ENCODE data around the gene LGALS7B. TPM values are rescaled to one million over a fixed set of nuclear protein-coding genes. Genes with fewer than 3 reads are reported as not detected.
"Not testable (repeated sequence)": the region's sequence is repeated elsewhere in the genome, so short reads cannot be mapped to it uniquely, and the experiment has no call there.

The LGALS7B gene
- total and polyA plus RNA-seq, 4 experiments from 2014 or later = not detected

DNA sequence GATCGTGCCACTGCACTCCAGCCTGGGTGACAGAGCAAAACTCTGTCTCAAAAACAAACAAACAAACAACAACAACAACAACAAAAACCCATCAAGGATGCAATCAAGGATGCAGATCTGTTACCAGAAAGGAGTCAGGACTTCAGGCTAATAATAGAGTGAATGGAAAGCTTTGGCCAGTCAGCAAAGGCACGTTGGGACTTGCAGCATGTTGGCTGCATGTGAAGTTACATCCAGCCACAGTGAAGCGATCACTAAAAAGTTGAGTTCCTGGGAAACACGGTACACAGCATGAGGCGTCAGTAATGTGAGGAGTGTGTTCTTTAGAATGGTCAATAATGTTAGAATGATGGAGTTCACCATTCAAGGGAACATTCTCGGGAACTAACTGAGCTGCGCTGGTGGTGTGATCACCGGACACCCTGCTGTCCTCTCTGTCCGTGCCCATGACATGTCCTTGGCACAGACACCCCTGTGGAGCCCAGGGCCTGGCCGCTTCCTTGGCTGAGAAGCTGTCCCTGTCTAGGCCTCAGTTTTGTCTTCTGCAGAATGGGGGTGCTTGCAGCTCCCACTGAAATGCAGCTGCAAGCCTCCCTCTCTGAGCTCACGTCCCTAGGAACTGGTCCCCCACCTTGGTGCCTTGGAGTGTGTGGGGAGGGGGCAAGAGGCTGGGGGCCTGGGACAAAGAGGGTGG, 2.3 kb upstream of the LGALS7B start:
- Mint-ChIP-seq H3K4me3 (no peak overlapping the region), H3K27ac (peak overlapping the region in 3 of 7 donors; percentile 30 to 74 (median 51)), H3K36me3 (no peaks in the 10 kb centered on the region), H3K9me3 (no peaks in the 10 kb centered on the region), H3K4me1 (peaks cover 0 to 2% (median 0%) of the 10 kb centered on the region in 4 donors), H3K27me3 (no peaks in the 10 kb centered on the region)
- Histone ChIP-seq H3K9me3 (ENCODE audit: control insufficient read depth in 1 of 2, low read length in 2 of 2) (no peaks in the 10 kb centered on the region), H3K4me3 (ENCODE audit: low read length in 2 of 2) (no peak overlapping the region), H3K27me3 (ENCODE audit: insufficient read depth, low read length) (no peaks in the 10 kb centered on the region), H3K4me1 (ENCODE audit: insufficient read depth, low read length) (no peaks in the 10 kb centered on the region), H3K27ac (ENCODE audit: low read depth, low read length) (no peak overlapping the region), H3K36me3 (ENCODE audit: insufficient read depth, low read length) (no peaks in the 10 kb centered on the region)
- ChIA-PET POLR2A (ENCODE audit: partially characterized antibody) (no interaction called here), CTCF (ENCODE audit: partially characterized antibody) (interaction anchor here (0.9 to 2.6 kb wide), 2 partner anchors 17 to 143 kb away, joined by 3 to 10 read pairs; partner anchors contain the start of genes MRPS12 and SARS2)
- DNase-seq = no peak
- intact Hi-C loops (cut with micrococcal nuclease) = no loop called here

DNA sequence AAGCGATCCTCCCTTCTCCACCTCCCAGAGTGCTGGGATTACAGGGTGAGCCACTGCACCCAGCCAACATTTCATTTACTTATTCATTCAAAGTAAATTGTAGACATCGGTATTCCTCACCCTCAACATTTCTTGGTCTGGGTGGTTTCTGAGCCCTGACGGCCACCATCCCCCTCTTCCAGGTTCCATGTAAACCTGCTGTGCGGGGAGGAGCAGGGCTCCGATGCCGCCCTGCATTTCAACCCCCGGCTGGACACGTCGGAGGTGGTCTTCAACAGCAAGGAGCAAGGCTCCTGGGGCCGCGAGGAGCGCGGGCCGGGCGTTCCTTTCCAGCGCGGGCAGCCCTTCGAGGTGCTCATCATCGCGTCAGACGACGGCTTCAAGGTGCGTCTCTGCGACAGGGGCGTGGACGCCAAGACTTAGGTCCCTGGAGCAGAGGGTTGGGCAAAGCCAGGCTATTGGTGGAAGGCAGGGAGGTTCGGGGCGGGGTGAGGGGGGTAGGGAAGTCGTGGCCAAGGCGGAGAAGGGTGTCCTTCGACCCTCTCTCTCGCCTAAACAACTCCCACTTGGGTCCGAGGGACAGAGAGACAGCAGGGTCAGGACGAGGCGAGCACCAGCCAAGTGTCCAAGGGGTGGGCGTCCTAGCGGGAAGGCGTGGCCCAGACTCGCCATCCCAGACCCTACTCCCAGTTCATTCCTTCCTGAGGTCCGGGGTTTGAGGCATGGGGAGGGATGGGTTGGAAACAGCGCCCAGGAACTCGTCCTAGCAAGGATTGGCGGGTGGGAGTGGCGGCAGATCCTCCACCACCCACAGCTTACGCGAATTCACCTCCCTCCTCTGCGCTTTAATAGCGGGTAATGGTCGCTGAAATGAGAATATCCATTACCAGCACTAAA, 1.8 kb downstream of the LGALS7B start:
- CTCF ChIA-PET (ENCODE audit: partially characterized antibody); H3K27ac ChIP-seq (ENCODE audit: low read depth, low read length); H3K4me1 ChIP-seq (ENCODE audit: insufficient read depth, low read length); intact Hi-C loops (cut with micrococcal nuclease); H3K4me1 Mint-ChIP-seq; H3K27me3 ChIP-seq (ENCODE audit: insufficient read depth, low read length); H3K27ac Mint-ChIP-seq; POLR2A ChIA-PET (ENCODE audit: partially characterized antibody); H3K9me3 Mint-ChIP-seq; H3K36me3 ChIP-seq (ENCODE audit: insufficient read depth, low read length); H3K36me3 Mint-ChIP-seq; H3K4me3 ChIP-seq (ENCODE audit: low read length in 2 of 2); H3K9me3 ChIP-seq (ENCODE audit: control insufficient read depth in 1 of 2, low read length in 2 of 2); H3K27me3 Mint-ChIP-seq: not testable (repeated sequence)
- H3K4me3 Mint-ChIP-seq = peak overlapping the region in 1 of 8 donors; percentile 34
- peak in 2 of 5 donors; percentile 6 to 13 for DNase-seq

DNA sequence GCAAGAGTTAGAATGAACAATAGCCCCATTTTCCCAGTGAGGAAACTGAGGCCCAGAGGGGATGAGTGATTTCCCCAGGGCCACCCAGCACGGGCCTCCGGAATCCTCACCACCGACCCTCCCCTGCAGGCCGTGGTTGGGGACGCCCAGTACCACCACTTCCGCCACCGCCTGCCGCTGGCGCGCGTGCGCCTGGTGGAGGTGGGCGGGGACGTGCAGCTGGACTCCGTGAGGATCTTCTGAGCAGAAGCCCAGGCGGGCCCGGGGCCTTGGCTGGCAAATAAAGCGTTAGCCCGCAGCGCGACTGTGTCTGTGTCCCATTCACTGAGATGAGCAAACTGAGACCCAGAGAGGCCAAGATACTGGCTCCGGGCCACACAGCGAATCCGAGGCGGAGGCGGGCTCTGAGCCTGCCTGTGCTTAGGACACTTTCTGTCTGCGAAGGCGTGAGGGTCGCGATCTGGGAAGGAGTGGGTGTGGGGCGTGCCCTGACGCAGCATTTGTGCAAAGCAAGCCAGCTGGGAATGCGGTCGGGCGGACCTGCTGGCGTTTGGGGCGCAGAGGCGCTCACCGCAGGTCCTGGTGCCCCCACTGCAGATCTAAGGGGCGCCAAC, 2.6 kb downstream of the LGALS7B start:
- H3K4me3 Mint-ChIP-seq = peak overlapping the region in 1 of 8 donors; percentile 34
- intact Hi-C loops (cut with micrococcal nuclease) = not testable (repeated sequence)

DNA sequence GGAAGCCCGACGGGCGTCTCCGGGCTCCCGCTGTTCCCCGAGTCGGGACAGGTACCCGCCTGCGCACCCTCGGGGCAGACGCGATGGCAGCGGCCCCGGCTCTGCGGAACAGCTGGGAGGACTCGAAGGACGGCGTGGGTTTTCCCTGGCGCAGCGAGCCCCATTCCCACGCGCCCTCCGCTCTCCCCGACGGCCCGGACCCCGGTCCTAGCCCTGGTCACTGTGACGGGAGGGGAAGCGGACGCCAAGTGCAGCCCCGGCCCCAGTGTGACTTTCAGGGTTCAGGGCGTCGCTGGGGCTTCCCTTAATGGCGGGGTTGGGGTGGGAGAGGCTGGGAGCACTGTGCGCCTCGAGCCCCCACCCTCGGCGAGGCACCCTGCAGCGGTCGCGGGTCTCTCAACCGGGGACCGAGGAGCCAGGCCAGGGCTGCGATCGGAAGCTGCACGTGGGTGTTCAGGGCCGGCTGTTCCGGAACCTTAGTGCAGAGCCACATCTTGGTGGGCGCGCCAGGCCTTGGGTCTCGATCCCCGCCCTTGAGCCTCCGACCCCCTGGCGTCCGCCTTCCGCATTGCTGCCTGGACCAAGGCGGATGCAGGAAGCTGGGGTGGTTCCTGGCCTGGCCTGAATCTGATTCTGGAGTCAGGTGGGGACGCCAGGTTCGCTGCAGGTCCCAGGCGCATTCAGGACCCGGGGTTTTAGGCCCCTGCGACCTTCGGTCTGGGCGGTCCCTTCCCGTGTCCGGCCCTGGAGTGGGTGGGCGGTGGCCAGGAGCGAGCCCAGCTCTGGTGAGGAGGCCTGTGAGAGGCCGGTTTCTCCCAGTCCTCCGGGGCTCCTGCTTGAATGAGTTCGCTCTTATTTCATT, 3.5 kb downstream of the LGALS7B start:
- ChIA-PET POLR2A (ENCODE audit: partially characterized antibody) (interaction anchor here (0.6 to 1.7 kb wide), 4 partner anchors 18 to 77 kb away, joined by 3 to 5 read pairs (median 4); partner anchors contain the start of gene ECH1), CTCF (ENCODE audit: partially characterized antibody) (interaction anchor here (1.0 kb wide), 2 partner anchors 23 to 77 kb away, joined by 3 to 5 read pairs; no protein-coding TSS in a partner anchor)
- H3K4me1 Mint-ChIP-seq = peaks cover 0 to 7% (median 5%) of the 10 kb centered on the region in 4 donors
- no peaks in the 10 kb centered on the region for H3K36me3 Mint-ChIP-seq
- no peaks in the 10 kb centered on the region for H3K27me3 ChIP-seq (ENCODE audit: insufficient read depth, low read length)
- H3K9me3 Mint-ChIP-seq = no peaks in the 10 kb centered on the region
- H3K36me3 ChIP-seq (ENCODE audit: insufficient read depth, low read length) = no peaks in the 10 kb centered on the region
- intact Hi-C loops (cut with micrococcal nuclease) = no loop called here
- peak in 3 of 5 donors; percentile 5 to 17 (median 15) for DNase-seq
- peak overlapping the region; percentile 32 to 78 (median 74) for H3K4me3 Mint-ChIP-seq
- peak overlapping the region in 2 of 7 donors; percentile 65 to 84 for H3K27ac Mint-ChIP-seq
- H3K4me3 ChIP-seq (ENCODE audit: low read length in 2 of 2) = peak overlapping the region in 1 of 2 donors; percentile 14
- no peak overlapping the region for H3K27ac ChIP-seq (ENCODE audit: low read depth, low read length)
- no peaks in the 10 kb centered on the region for H3K4me1 ChIP-seq (ENCODE audit: insufficient read depth, low read length)
- H3K9me3 ChIP-seq (ENCODE audit: control insufficient read depth in 1 of 2, low read length in 2 of 2) = no peaks in the 10 kb centered on the region
- H3K27me3 Mint-ChIP-seq = no peaks in the 10 kb centered on the region

More for the DNA sequence above, 2.6 kb downstream of the LGALS7B start:
- H3K27ac Mint-ChIP-seq; H3K4me1 ChIP-seq (ENCODE audit: insufficient read depth, low read length); H3K9me3 ChIP-seq (ENCODE audit: control insufficient read depth in 1 of 2, low read length in 2 of 2); DNase-seq; H3K4me3 ChIP-seq (ENCODE audit: low read length in 2 of 2); H3K4me1 Mint-ChIP-seq; H3K27me3 ChIP-seq (ENCODE audit: insufficient read depth, low read length); H3K9me3 Mint-ChIP-seq; H3K27me3 Mint-ChIP-seq; CTCF ChIA-PET (ENCODE audit: partially characterized antibody); H3K27ac ChIP-seq (ENCODE audit: low read depth, low read length); H3K36me3 Mint-ChIP-seq; H3K36me3 ChIP-seq (ENCODE audit: insufficient read depth, low read length): not testable (repeated sequence)
- POLR2A ChIA-PET (ENCODE audit: partially characterized antibody) = interaction anchor here (1.7 kb wide), 1 partner anchor 78 kb away, joined by 5 read pairs; no protein-coding TSS in a partner anchor

DNA sequence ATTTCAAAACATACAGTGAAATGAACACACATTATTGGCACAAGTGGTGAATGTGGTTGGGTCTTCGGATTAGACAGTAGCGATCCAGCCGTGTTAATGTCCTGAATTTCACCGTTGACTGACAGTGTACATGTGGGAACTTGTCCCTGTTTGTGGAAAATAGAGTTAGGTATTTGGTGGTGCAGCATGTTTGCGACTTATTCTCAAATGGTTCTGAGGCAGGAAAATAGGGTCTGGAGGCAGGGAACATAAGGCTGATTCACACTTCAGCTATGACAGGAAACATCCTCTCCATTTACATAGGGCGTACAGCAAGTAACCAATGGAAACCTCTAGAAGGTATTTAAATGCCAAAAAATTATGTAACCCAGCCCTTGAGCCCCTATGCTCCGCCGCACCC, 4.2 kb downstream of the LGALS7B start:
- ChIA-PET POLR2A (ENCODE audit: partially characterized antibody) (interaction anchor here (0.6 to 1.8 kb wide), 6 partner anchors 19 to 85 kb away, joined by 3 to 5 read pairs (median 4); partner anchors contain the start of genes ECH1 and RINL), CTCF (ENCODE audit: partially characterized antibody) (interaction anchor here (1.0 kb wide), 2 partner anchors 24 to 76 kb away, joined by 3 to 5 read pairs; no protein-coding TSS in a partner anchor)
- no peaks in the 10 kb centered on the region for H3K27me3 Mint-ChIP-seq
- no peak for DNase-seq
- peaks cover 0 to 5% (median 5%) of the 10 kb centered on the region in 4 donors for H3K4me1 Mint-ChIP-seq
- no peaks in the 10 kb centered on the region for H3K36me3 ChIP-seq (ENCODE audit: insufficient read depth, low read length)
- peak overlapping the region; percentile 30 to 78 (median 74) for H3K4me3 Mint-ChIP-seq
- H3K4me3 ChIP-seq (ENCODE audit: low read length in 2 of 2) = no peak overlapping the region
- no peaks in the 10 kb centered on the region for H3K27me3 ChIP-seq (ENCODE audit: insufficient read depth, low read length)
- H3K9me3 Mint-ChIP-seq = no peaks in the 10 kb centered on the region
- no peaks in the 10 kb centered on the region for H3K4me1 ChIP-seq (ENCODE audit: insufficient read depth, low read length)
- no peak overlapping the region for H3K27ac ChIP-seq (ENCODE audit: low read depth, low read length)
- peak overlapping the region in 3 of 7 donors; percentile 64 to 84 (median 68) for H3K27ac Mint-ChIP-seq
- no peaks in the 10 kb centered on the region for H3K9me3 ChIP-seq (ENCODE audit: control insufficient read depth in 1 of 2, low read length in 2 of 2)
- intact Hi-C loops (cut with micrococcal nuclease) = no loop called here
- no peaks in the 10 kb centered on the region for H3K36me3 Mint-ChIP-seq

DNA sequence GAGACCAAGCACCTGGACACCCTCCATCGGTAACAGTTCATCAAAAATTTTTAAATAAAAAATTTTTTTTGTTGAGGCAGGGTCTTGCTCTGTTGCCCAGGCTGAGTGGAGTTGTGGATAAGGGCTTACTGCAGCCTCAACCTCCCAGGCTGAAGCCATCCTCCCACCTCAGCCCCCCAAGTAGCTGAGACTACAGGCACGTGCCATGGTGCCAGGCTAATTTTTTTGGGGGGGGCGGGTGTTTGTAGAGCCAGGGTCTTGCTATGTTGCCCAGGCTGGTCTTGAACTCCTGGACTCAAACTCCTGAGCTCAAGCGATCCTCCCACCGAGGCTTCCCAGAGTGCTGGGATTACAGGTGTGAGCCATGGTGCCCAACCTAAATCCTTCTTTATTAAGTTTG, 4.7 kb downstream of the LGALS7B start:
- H3K4me1 Mint-ChIP-seq = peaks cover 0 to 5% (median 4%) of the 10 kb centered on the region in 4 donors
- peak overlapping the region in 3 of 8 donors; percentile 31 to 78 (median 78) for H3K4me3 Mint-ChIP-seq
- peak overlapping the region in 2 of 7 donors; percentile 64 to 70 for H3K27ac Mint-ChIP-seq
- no peaks in the 10 kb centered on the region for H3K27me3 Mint-ChIP-seq
- ChIA-PET POLR2A (ENCODE audit: partially characterized antibody) (interaction anchor here (1.1 to 1.8 kb wide), 3 partner anchors 38 to 85 kb away, joined by 3 to 5 read pairs (median 4); partner anchors contain the start of genes ECH1 and RINL), CTCF (ENCODE audit: partially characterized antibody) (no interaction called here)
- intact Hi-C loops (cut with micrococcal nuclease) = no loop called here
- no peaks in the 10 kb centered on the region for H3K36me3 Mint-ChIP-seq
- Histone ChIP-seq H3K36me3 (ENCODE audit: insufficient read depth, low read length) (no peaks in the 10 kb centered on the region), H3K9me3 (ENCODE audit: control insufficient read depth in 1 of 2, low read length in 2 of 2) (no peaks in the 10 kb centered on the region), H3K4me1 (ENCODE audit: insufficient read depth, low read length) (no peaks in the 10 kb centered on the region), H3K27me3 (ENCODE audit: insufficient read depth, low read length) (no peaks in the 10 kb centered on the region), H3K4me3 (ENCODE audit: low read length in 2 of 2) (no peak overlapping the region), H3K27ac (ENCODE audit: low read depth, low read length) (no peak overlapping the region)
- no peak for DNase-seq
- no peaks in the 10 kb centered on the region for H3K9me3 Mint-ChIP-seq

Data from CD4-positive, alpha-beta memory T cell (primary cell).